Liver (tissue), 9 donors: ENCODE data around the gene TLR8. TPM values are rescaled to one million over a fixed set of nuclear protein-coding genes. Genes with fewer than 3 reads are reported as not detected.

Source experiments
- DNase-seq: peaks from one replicate; pipeline ENCODE4 v3.0.0-alpha.2; 2017; ENCODE audit warnings: low spot score
- H3K27ac ChIP-seq, 2 donors: one replicate each; pipeline ENCODE4 v1.7.0; 2013; ENCODE audit warnings: inconsistent platforms in 2 of 2, low read length in 2 of 2, control low read depth in 1 of 2, low read depth in 1 of 2, mild to moderate bottlenecking in 1 of 2
- H3K27me3 ChIP-seq, 4 donors: one replicate each; pipeline versions ENCODE4 v1.6.1 to v1.7.0; 2013; ENCODE audit warnings: low read length in 3 of 4, inconsistent platforms in 1 of 4, mild to moderate bottlenecking in 1 of 4, moderate library complexity in 1 of 4; ENCODE audit not compliant: control insufficient read depth in 4 of 4, insufficient read depth in 4 of 4
- H3K36me3 ChIP-seq, 4 donors: one replicate each; pipeline versions ENCODE4 v1.6.1 to v1.7.0; 2013; ENCODE audit warnings: low read length in 3 of 4, mild to moderate bottlenecking in 3 of 4, low read depth in 1 of 4, moderate library complexity in 1 of 4; ENCODE audit not compliant: control insufficient read depth in 4 of 4, insufficient read depth in 3 of 4
- H3K4me1 ChIP-seq, 4 donors: one replicate each; pipeline versions ENCODE4 v1.6.1 to v1.7.0; 2013; ENCODE audit warnings: low read length in 3 of 4, mild to moderate bottlenecking in 3 of 4, moderate library complexity in 1 of 4; ENCODE audit not compliant: control insufficient read depth in 4 of 4, insufficient read depth in 4 of 4
- H3K4me3 ChIP-seq, 3 donors: one replicate each; pipeline versions ENCODE4 v1.6.1 to v1.7.0; 2013; ENCODE audit warnings: low read length in 3 of 3, control low read depth in 1 of 3, low read depth in 1 of 3, mild to moderate bottlenecking in 1 of 3
- H3K9ac ChIP-seq, 2 donors: one replicate each; pipeline ENCODE4 v1.7.0; 2013; ENCODE audit warnings: low read length in 2 of 2, mild to moderate bottlenecking in 2 of 2, moderate library complexity in 2 of 2, control low read depth in 1 of 2, low read depth in 1 of 2
- H3K9me3 ChIP-seq, 4 donors: one replicate each; pipeline versions ENCODE4 v1.6.1 to v1.7.0; 2013; ENCODE audit warnings: low read length in 3 of 4; ENCODE audit not compliant: control insufficient read depth in 4 of 4
- CTCF ChIP-seq: fragments of 150-350 bp; IDR thresholded peaks from 2 replicates; pipeline ENCODE4 v1.5.1; 2017; ENCODE audit warnings: improper control_type of control experiment, low read depth, low read length; ENCODE audit not compliant: missing input control
- EGR1 ChIP-seq, 2 donors: IDR thresholded peaks; 2 replicates each; pipeline ENCODE4 v1.6.1; 2016 to 2018; ENCODE audit warnings: antibody characterized with exemption in 2 of 2, low read depth in 2 of 2
- FOXA1 ChIP-seq: IDR thresholded peaks from 2 replicates; pipeline ENCODE4 v1.6.1; 2016; ENCODE audit warnings: antibody characterized with exemption
- FOXA2 ChIP-seq: IDR thresholded peaks from 2 replicates; pipeline ENCODE4 v1.6.1; 2016; ENCODE audit warnings: antibody characterized with exemption
- GABPA ChIP-seq, 2 donors: IDR thresholded peaks in 1 of 2; conservative IDR thresholded peaks in 1 of 2; 2 replicates each; pipeline ENCODE4 v1.6.1; 2016; ENCODE audit warnings: antibody characterized with exemption in 2 of 2, mild to moderate bottlenecking in 1 of 2, moderate library complexity in 1 of 2
- HNF4A ChIP-seq, 2 donors: conservative IDR thresholded peaks; 2 replicates each; pipeline ENCODE4 v1.6.1; 2016; ENCODE audit warnings: antibody characterized with exemption in 2 of 2, mild to moderate bottlenecking in 2 of 2
- HNF4G ChIP-seq: IDR thresholded peaks from 2 replicates; pipeline ENCODE4 v1.6.1; 2016; ENCODE audit warnings: antibody characterized with exemption
- MAX ChIP-seq: IDR thresholded peaks from 2 replicates; pipeline ENCODE4 v1.6.1; 2016; ENCODE audit warnings: antibody characterized with exemption
- NR2F2 ChIP-seq: IDR thresholded peaks from 2 replicates; pipeline ENCODE4 v1.6.1; 2016; ENCODE audit warnings: antibody characterized with exemption
- RAD21 ChIP-seq, 2 donors: IDR thresholded peaks; 2 replicates each; pipeline ENCODE4 v1.6.1; 2016; ENCODE audit warnings: antibody characterized with exemption in 2 of 2, mild to moderate bottlenecking in 2 of 2
- RXRA ChIP-seq, 2 donors: IDR thresholded peaks; 2 replicates each; pipeline ENCODE4 v1.6.1; 2017 to 2018; ENCODE audit warnings: antibody characterized with exemption in 2 of 2, mild to moderate bottlenecking in 1 of 2
- SP1 ChIP-seq: IDR thresholded peaks from 2 replicates; pipeline ENCODE4 v1.6.1; 2018; ENCODE audit warnings: antibody characterized with exemption, mild to moderate bottlenecking
- TAF1 ChIP-seq: conservative IDR thresholded peaks from 2 replicates; pipeline ENCODE4 v1.6.1; 2016; ENCODE audit warnings: antibody characterized with exemption, mild to moderate bottlenecking
- YY1 ChIP-seq: IDR thresholded peaks from 2 replicates; pipeline ENCODE4 v1.6.1; 2016; ENCODE audit warnings: antibody characterized with exemption, mild to moderate bottlenecking
- WGBS: extraction: QIAGEN DNeasy Blood & Tissue Kit; methylation state at CpG from one replicate; pipeline ENCODE4 v1.1.7; 2013; 5-methylcytosine and 5-hydroxymethylcytosine counted together
- polyA plus RNA-seq, 2 donors: library from polyadenylated mRNA; stranded (reverse) in 1 of 2; unstranded in 1 of 2; fragments of 200-250 nt in 1 of 2; fragments of >200 nt in 1 of 2; fragmentation: Nextera tagmentation in 1 of 2; extraction: Ambion mirVana in 1 of 2; gene quantifications; one replicate each; pipeline versions ENCODE4 v1.2.1 to v1.2.3, GENCODE V29; 2013 to 2015
- total RNA-seq, 2 donors: library from RNA; depleted of rRNA; stranded (reverse); fragments of >200 nt; gene quantifications; one replicate each; pipeline ENCODE4 v1.2.3, GENCODE V29; 2014
- TF ChIP-seq, protein P1 (sequence below): IDR thresholded peaks from 2 replicates; pipeline ENCODE4 v1.6.1; 2016; ENCODE audit warnings: antibody characterized with exemption, mild to moderate bottlenecking
- TF ChIP-seq, protein P2 (sequence below): IDR thresholded peaks from 2 replicates; pipeline ENCODE4 v1.6.1; 2016; ENCODE audit warnings: antibody characterized with exemption
- TF ChIP-seq, protein P3 (sequence below): IDR thresholded peaks from 2 replicates; pipeline ENCODE4 v1.6.1; 2016; ENCODE audit warnings: antibody characterized with exemption
- donor health status: healthy.
- donor health status: healthy.
- donor health status: healthy.
- donor health status: healthy.
- donor health status: healthy.

Gene TLR8
- total and polyA plus RNA-seq, 4 donors: 0.28 to 4.6 (median 2.1) TPM

- H3K9me3 ChIP-seq: no peaks in the 10 kb centered on the region
- no peak overlapping the region for H3K27ac ChIP-seq
- H3K36me3 ChIP-seq: no peaks in the 10 kb centered on the region
- no peak overlapping the region for H3K4me3 ChIP-seq
- H3K9ac ChIP-seq: no peak overlapping the region
- no peak for DNase-seq
- TF ChIP-seq FOXA1 (no peak), YY1 (no peak), GABPA (IDR thresholded peaks at IDR 0.05 in 1 of 2, conservative IDR thresholded peaks at IDR 0.05 in 1 of 2) (no peak), RXRA (IDR thresholded peaks at IDR 0.05) (no peak), EGR1 (IDR thresholded peaks at IDR 0.05; ENCODE audit: low read depth in 2 of 2) (no peak), HNF4A (conservative IDR thresholded peaks at IDR 0.05) (no peak), RAD21 (IDR thresholded peaks at IDR 0.05) (no peak), FOXA2 (no peak), HNF4G (no peak), MAX (no peak), NR2F2 (no peak), SP1 (no peak), CTCF (no peak)
- TF ChIP-seq, protein P1, sequence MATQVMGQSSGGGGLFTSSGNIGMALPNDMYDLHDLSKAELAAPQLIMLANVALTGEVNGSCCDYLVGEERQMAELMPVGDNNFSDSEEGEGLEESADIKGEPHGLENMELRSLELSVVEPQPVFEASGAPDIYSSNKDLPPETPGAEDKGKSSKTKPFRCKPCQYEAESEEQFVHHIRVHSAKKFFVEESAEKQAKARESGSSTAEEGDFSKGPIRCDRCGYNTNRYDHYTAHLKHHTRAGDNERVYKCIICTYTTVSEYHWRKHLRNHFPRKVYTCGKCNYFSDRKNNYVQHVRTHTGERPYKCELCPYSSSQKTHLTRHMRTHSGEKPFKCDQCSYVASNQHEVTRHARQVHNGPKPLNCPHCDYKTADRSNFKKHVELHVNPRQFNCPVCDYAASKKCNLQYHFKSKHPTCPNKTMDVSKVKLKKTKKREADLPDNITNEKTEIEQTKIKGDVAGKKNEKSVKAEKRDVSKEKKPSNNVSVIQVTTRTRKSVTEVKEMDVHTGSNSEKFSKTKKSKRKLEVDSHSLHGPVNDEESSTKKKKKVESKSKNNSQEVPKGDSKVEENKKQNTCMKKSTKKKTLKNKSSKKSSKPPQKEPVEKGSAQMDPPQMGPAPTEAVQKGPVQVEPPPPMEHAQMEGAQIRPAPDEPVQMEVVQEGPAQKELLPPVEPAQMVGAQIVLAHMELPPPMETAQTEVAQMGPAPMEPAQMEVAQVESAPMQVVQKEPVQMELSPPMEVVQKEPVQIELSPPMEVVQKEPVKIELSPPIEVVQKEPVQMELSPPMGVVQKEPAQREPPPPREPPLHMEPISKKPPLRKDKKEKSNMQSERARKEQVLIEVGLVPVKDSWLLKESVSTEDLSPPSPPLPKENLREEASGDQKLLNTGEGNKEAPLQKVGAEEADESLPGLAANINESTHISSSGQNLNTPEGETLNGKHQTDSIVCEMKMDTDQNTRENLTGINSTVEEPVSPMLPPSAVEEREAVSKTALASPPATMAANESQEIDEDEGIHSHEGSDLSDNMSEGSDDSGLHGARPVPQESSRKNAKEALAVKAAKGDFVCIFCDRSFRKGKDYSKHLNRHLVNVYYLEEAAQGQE: no peak
- TF ChIP-seq, protein P2, sequence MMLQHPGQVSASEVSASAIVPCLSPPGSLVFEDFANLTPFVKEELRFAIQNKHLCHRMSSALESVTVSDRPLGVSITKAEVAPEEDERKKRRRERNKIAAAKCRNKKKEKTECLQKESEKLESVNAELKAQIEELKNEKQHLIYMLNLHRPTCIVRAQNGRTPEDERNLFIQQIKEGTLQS: no peak
- WGBS: 89% methylated on average over 5 of the region's 5 CpGs
- no peaks in the 10 kb centered on the region for H3K27me3 ChIP-seq
- H3K4me1 ChIP-seq: peaks cover 5 to 20% (median 14%) of the 10 kb centered on the region in 4 donors
These were observed 45.2 kb downstream of the TLR8 start for GRCh38 chrX:12951595-12951975.

DNA sequence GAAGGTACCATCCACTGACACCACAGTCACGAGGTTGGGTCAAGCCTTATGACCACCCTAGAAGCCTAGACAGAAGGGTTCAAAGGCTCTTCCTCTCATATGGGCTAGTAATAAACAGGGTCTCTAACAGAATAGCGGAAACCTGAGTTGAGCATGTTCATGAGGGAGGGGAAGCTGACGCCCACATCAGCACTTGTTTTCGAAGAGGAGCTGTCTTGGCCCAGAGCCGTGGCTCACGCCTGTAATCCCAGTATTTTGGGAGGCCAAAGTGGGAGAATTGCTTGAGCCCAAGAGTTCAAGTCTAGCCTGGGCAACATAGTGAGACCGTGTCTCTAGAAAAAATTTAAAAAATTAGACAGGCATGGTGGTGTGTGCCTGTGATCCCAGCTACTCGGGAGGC lies 47.0 kb downstream of the TLR8 start:
- H3K9me3 ChIP-seq: no peaks in the 10 kb centered on the region
- no peak overlapping the region for H3K27ac ChIP-seq
- peaks cover 3 to 10% (median 6%) of the 10 kb centered on the region in 4 donors for H3K4me1 ChIP-seq
- no peak overlapping the region for H3K4me3 ChIP-seq
- H3K27me3 ChIP-seq: no peaks in the 10 kb centered on the region
- 94% methylated on average over 8 of the region's 8 CpGs for WGBS
- no peaks in the 10 kb centered on the region for H3K36me3 ChIP-seq
- no peak for TF ChIP-seq NR2F2
- TF ChIP-seq TAF1: no peak
- TF ChIP-seq, protein P3, sequence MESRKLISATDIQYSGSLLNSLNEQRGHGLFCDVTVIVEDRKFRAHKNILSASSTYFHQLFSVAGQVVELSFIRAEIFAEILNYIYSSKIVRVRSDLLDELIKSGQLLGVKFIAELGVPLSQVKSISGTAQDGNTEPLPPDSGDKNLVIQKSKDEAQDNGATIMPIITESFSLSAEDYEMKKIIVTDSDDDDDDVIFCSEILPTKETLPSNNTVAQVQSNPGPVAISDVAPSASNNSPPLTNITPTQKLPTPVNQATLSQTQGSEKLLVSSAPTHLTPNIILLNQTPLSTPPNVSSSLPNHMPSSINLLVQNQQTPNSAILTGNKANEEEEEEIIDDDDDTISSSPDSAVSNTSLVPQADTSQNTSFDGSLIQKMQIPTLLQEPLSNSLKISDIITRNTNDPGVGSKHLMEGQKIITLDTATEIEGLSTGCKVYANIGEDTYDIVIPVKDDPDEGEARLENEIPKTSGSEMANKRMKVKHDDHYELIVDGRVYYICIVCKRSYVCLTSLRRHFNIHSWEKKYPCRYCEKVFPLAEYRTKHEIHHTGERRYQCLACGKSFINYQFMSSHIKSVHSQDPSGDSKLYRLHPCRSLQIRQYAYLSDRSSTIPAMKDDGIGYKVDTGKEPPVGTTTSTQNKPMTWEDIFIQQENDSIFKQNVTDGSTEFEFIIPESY: no peak
- TF ChIP-seq, protein P1: no peak
- TF ChIP-seq FOXA1: no peak
- no peak for TF ChIP-seq MAX
- TF ChIP-seq RXRA (IDR thresholded peaks at IDR 0.05): no peak
- TF ChIP-seq HNF4A (conservative IDR thresholded peaks at IDR 0.05): no peak
- TF ChIP-seq, protein P2: no peak
- DNase-seq: no peak
- H3K9ac ChIP-seq: no peak overlapping the region
